ENCODE data around the gene OPN1MW2.
"Not testable (repeated sequence)": the region's sequence is repeated elsewhere in the genome, so short reads cannot be mapped to it uniquely, and the experiment has no call there.

The OPN1MW2 gene

DNA sequence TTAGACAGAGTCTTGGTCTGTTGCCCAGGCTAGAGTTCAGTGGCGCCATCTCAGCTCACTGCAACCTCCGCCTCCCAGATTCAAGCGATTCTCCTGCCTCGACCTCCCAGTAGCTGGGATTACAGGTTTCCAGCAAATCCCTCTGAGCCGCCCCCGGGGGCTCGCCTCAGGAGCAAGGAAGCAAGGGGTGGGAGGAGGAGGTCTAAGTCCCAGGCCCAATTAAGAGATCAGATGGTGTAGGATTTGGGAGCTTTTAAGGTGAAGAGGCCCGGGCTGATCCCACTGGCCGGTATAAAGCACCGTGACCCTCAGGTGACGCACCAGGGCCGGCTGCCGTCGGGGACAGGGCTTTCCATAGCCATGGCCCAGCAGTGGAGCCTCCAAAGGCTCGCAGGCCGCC lies at the start of gene OPN1MW2:
Gene OPN1MW2, plus strand, starts transcription at position 301 of the 400 bp plus-strand sequence. Its CDS starts 60 bp downstream, at position 361.
- not testable (repeated sequence) for DNase-seq

DNA sequence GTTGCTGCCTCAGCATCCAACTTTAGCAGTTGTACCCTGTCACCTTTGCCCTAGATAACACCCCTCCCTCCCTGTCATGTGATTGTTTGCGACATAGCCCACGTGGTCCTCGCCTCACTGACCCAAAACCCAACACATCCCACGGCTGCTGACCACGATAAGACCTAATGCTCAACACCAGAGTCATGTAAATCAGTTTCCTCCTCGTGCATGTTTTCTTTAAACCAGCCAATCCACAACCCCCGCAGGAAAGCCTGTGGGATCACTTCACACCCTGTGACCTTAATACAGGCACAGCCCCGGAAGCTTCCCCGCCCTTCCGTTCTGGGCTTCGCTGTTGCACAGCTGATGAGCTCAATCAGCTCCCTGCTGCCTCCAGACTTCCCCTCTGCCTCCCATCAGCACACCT lies 47.0 kb upstream of the OPN1MW2 start:
- DNase-seq, result not testable (repeated sequence)

DNA sequence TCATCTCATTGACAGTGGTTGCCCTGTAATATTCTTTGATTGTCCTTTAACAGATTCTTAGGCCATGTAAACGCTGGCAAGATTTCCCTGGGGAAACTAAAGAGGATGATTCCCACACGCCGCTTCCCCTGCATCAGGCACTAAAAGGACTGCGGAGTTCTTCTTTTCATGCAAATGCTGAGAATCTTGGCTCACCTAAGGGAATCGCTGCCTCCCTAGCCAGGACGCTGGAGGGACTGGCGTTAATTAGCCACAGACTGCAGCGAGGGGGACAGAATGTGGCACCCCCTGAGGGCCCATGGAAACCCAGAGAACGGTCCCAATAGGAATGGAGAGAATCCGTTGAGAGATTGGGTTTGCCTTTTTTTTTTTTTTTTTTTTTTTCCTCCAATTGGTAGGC lies 45.2 kb upstream of the OPN1MW2 start:
- not testable (repeated sequence) for DNase-seq

DNA sequence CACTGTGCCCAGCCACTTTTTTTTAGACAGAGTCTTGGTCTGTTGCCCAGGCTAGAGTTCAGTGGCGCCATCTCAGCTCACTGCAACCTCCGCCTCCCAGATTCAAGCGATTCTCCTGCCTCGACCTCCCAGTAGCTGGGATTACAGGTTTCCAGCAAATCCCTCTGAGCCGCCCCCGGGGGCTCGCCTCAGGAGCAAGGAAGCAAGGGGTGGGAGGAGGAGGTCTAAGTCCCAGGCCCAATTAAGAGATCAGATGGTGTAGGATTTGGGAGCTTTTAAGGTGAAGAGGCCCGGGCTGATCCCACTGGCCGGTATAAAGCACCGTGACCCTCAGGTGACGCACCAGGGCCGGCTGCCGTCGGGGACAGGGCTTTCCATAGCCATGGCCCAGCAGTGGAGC lies 37.3 kb upstream of the OPN1MW2 start, which contains the start of gene OPN1MW:
Gene OPN1MW, plus strand, starts transcription at position 301 of the 400 bp plus-strand sequence. Its CDS starts 82 bp downstream, at position 383.
- not testable (repeated sequence) for DNase-seq

DNA sequence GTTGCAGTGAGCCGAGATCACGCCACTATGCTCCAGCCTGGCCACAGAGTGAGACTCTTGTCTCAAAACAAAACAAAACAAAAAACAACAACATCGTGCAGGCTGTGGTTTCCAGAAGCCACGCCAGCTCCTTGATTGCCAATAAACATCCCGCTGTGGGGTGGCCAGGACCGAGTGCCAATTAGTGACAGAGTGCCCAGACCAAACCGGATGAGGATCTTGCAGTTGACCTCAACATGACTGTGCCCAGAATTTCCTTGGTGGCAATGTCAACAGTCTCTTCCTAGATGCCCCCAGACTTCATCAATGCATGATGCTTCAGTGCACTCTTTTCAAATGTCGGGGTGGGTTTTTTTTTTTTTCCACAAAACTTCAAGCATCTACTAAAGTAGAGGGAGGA lies 35.8 kb upstream of the OPN1MW2 start:
- DNase-seq, result not testable (repeated sequence)

DNA sequence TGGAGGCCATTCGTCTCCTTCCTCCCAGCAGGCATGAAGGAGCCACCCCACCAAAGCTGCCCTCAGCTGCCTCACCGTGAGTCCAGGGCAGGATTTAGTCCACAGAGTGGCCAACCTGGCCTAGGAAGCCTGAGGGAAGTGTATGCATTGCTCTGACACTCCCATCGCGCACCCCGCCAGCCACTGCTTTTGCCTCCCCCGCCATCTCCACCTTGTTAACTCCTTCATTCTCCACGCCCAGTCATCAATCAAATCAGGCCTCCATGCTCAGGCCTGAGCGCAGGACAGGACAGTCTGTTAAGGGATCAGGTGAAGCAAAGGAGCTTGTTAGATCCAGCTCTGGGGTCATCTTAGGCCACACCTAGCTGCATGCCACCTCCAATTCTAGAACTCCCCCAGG lies 26.7 kb upstream of the OPN1MW2 start:
- not testable (repeated sequence) for DNase-seq

DNA sequence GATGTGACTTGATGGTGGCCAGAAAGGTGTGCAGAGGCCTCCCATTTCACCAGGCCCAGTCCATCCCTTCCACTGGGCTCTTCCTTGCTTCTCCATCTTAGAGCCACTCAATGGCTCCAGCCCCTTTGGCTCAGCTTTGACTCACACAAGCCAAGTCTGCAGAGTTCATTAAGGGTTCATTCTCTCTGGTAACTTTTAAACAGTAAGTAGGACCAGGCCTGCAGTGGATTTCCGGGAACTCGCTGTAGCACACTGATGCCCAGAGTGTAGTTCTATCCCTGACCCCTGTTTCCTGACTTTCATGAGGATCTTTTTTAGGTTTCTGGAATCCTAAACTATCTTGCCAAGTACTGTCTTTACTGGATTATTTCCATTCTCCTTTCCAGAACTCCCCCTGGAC lies 25.2 kb upstream of the OPN1MW2 start:
- DNase-seq, result not testable (repeated sequence)

DNA sequence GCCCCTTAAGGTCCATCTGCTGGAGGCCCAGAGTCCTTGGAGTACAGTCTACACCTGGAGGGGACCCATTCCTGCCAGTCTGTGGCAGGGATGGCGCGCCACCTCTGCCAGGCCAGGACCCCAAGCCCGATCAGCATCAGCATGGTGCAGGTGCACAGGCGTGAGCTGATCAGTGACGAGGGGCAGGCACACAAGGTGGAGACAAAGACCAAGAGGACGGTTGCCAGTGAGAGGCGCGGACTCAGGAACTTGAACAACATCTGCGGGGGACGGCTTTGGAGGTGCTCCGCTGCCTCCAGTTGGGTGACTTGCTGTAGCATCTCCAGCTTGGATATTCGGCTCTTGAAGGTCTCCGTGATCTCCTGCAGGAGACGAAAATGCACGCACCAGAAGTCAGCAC lies 23.1 kb upstream of the OPN1MW2 start:
- not testable (repeated sequence) for DNase-seq

DNA sequence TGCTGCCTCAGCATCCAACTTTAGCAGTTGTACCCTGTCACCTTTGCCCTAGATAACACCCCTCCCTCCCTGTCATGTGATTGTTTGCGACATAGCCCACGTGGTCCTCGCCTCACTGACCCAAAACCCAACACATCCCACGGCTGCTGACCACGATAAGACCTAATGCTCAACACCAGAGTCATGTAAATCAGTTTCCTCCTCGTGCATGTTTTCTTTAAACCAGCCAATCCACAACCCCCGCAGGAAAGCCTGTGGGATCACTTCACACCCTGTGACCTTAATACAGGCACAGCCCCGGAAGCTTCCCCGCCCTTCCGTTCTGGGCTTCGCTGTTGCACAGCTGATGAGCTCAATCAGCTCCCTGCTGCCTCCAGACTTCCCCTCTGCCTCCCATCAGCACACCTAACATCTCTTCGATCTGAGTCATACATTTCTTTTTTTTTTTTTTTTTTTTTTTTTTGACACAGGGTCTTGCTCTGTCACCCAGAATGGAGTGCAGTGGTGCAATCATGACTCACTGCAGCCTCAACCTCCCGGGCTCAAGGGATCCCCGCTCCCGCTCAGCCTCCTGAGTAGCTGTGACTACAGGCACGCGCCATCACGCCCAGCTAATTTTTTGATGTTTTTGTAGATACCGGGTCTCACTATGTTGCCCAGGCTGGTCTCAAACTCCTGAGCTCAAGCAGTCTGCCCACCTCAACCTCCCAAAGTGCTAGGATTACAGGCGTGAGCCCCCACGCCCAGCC lies 9.7 kb upstream of the OPN1MW2 start:
- not testable (repeated sequence) for DNase-seq

DNA sequence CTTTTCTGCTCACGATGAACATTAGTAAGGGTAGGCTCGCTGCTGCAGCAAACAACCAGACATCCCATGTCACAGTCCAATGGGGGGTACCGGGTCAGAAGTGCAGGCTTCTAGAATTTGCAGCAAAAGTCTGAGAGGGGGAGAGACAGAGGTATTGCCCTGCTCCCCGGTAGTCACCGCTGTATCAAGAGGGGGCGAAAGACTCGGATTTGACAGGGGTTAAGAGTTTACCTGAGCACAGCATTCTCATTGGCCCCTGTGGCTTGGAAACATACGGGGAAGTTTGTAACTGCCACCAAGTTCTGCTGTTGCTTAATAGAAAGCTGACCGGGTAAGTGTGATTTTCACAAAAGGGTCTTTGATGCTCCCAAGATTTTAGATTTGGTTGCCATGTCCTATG lies 8.5 kb upstream of the OPN1MW2 start:
- not testable (repeated sequence) for DNase-seq

DNA sequence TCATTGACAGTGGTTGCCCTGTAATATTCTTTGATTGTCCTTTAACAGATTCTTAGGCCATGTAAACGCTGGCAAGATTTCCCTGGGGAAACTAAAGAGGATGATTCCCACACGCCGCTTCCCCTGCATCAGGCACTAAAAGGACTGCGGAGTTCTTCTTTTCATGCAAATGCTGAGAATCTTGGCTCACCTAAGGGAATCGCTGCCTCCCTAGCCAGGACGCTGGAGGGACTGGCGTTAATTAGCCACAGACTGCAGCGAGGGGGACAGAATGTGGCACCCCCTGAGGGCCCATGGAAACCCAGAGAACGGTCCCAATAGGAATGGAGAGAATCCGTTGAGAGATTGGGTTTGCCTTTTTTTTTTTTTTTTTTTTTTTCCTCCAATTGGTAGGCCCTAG lies 8.1 kb upstream of the OPN1MW2 start:
- not testable (repeated sequence) for DNase-seq

DNA sequence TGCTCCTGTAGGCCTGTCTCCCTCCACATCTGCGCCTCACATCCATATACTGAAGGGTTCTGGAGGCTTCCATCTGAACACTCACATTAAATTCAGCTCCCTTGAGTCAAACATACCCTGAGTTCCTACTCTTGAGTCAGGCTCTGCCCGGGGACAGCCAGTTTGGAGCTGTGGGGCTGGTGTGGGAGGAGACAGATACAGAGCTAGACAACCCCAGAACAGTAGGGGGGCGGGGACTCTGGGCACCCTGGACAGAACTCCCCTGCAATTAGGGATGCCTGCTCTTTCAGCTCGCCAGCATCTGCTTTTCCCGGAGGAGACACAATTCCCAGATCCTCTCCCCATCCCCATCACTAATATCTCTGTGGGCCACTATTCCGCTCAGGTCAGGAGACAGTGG lies 5.7 kb downstream of the OPN1MW2 start:
- not testable (repeated sequence) for DNase-seq

DNA sequence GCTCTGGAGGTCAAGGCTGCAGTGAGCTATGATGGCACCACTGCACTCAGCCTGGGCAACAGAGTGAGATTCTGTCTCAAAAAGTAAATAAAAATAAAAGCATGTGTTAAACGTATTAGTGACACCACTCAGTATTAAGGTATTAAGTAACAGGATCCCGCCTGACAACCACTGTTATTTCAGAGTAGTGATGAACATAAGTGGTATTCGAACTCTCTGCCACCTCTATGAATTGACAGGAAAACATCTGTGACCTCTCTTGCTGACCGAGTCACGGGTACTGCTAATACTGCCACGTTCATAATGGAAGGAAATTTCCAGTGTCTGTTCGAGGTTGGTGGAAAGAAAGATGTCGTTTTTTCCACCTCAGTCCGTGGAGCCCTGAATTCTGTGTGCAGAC lies 7.2 kb downstream of the OPN1MW2 start:
- DNase-seq, result not testable (repeated sequence)

DNA sequence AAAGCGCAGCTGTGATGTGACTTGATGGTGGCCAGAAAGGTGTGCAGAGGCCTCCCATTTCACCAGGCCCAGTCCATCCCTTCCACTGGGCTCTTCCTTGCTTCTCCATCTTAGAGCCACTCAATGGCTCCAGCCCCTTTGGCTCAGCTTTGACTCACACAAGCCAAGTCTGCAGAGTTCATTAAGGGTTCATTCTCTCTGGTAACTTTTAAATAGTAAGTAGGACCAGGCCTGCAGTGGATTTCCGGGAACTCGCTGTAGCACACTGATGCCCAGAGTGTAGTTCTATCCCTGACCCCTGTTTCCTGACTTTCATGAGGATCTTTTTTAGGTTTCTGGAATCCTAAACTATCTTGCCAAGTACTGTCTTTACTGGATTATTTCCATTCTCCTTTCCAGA lies 11.9 kb downstream of the OPN1MW2 start:
- not testable (repeated sequence) for DNase-seq

DNA sequence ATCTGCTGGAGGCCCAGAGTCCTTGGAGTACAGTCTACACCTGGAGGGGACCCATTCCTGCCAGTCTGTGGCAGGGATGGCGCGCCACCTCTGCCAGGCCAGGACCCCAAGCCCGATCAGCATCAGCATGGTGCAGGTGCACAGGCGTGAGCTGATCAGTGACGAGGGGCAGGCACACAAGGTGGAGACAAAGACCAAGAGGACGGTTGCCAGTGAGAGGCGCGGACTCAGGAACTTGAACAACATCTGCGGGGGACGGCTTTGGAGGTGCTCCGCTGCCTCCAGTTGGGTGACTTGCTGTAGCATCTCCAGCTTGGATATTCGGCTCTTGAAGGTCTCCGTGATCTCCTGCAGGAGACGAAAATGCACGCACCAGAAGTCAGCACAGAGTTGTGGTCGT lies 14.1 kb downstream of the OPN1MW2 start:
- DNase-seq, result not testable (repeated sequence)

DNA sequence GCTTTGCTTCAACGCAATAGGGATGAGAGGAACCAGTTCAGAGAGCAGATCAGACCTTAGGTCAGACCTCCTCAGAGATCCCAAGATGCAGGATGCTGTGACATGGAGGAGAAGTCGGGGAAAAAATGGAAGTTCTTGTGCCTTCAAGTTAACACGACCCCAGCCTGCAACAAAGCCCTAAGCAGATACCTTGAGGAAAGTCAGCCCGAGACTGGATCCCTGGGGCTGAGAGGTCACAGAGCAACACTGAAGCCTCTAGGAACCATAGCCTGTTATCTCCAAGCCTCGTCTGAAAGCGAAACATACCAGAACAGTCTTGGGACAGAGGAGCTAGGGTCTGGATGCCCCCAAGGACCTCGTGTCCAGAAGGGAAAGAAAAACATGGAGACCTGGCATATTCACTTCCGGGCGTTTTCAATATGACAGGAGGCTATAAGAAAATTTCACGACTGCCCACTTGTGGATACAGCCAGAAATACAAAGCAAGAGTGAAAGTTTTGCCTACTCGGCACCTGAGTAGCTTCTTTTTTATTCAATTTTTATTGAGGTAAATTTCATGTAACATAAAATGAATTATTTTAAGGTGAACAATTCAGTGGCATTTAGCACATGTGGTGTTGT lies 19.5 kb downstream of the OPN1MW2 start:
- DNase-seq, result not testable (repeated sequence)

DNA sequence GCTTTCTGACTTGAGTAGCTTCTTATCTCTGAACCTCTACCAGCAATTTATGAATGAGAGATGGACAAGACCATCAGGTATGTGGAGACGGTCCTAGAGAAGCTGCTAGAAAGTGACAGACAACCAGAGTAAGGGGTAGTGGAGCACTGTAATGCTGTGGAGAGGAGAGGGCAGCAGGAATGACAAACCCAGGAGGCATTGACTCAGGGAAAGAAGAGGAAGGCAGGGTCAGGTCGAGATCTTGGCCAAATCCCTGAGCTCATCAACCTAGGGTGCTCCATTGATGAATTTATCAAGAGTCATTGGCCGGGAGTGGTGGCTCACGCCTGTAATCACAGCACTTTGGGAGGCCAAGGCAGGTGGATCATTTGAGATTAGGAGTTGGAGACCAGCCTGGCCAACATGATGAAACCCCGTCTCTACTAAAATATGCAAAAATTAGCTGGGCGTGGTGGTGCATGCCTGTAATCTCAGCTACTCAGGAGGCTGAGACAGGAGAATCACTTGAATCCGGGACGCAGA lies 20.5 kb downstream of the OPN1MW2 start:
- not testable (repeated sequence) for DNase-seq

DNA sequence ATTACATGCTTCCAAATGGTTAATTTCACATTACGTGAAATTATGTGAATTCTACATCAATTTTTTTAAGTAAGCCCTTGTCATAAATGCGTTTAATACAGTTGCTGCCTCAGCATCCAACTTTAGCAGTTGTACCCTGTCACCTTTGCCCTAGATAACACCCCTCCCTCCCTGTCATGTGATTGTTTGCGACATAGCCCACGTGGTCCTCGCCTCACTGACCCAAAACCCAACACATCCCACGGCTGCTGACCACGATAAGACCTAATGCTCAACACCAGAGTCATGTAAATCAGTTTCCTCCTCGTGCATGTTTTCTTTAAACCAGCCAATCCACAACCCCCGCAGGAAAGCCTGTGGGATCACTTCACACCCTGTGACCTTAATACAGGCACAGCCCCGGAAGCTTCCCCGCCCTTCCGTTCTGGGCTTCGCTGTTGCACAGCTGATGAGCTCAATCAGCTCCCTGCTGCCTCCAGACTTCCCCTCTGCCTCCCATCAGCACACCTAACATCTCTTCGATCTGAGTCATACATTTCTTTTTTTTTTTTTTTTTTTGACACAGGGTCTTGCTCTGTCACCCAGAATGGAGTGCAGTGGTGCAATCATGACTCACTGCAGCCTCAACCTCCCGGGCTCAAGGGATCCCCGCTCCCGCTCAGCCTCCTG lies 28.0 kb downstream of the OPN1MW2 start:
- DNase-seq, result not testable (repeated sequence)

DNA sequence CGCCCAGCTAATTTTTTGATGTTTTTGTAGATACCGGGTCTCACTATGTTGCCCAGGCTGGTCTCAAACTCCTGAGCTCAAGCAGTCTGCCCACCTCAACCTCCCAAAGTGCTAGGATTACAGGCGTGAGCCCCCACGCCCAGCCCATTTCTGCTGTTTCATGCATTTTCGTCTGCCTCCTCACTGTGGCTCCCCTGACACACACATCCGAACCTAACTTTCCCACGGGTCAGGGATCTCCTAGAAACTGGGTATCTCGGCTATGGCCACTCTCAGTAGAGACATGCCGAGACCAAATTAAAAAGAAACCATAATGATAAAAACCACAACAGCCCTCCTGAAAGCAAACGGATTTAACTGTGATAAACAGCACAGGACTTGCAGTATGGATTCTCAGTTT lies 28.5 kb downstream of the OPN1MW2 start:
- DNase-seq, result not testable (repeated sequence)

DNA sequence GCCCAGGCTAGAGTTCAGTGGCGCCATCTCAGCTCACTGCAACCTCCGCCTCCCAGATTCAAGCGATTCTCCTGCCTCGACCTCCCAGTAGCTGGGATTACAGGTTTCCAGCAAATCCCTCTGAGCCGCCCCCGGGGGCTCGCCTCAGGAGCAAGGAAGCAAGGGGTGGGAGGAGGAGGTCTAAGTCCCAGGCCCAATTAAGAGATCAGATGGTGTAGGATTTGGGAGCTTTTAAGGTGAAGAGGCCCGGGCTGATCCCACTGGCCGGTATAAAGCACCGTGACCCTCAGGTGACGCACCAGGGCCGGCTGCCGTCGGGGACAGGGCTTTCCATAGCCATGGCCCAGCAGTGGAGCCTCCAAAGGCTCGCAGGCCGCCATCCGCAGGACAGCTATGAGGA lies 37.7 kb downstream of the OPN1MW2 start, which contains the start of gene OPN1MW3:
Gene OPN1MW3, plus strand, starts transcription at position 301 of the 400 bp plus-strand sequence. Its CDS starts 38 bp downstream, at position 339.
- DNase-seq, result not testable (repeated sequence)

DNA sequence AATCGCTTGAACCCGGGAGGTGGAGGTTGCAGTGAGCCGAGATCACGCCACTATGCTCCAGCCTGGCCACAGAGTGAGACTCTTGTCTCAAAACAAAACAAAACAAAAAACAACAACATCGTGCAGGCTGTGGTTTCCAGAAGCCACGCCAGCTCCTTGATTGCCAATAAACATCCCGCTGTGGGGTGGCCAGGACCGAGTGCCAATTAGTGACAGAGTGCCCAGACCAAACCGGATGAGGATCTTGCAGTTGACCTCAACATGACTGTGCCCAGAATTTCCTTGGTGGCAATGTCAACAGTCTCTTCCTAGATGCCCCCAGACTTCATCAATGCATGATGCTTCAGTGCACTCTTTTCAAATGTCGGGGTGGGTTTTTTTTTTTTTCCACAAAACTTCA lies 39.2 kb downstream of the OPN1MW2 start:
- not testable (repeated sequence) for DNase-seq

DNA sequence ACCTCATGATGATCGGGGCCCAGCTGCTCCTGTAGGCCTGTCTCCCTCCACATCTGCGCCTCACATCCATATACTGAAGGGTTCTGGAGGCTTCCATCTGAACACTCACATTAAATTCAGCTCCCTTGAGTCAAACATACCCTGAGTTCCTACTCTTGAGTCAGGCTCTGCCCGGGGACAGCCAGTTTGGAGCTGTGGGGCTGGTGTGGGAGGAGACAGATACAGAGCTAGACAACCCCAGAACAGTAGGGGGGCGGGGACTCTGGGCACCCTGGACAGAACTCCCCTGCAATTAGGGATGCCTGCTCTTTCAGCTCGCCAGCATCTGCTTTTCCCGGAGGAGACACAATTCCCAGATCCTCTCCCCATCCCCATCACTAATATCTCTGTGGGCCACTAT lies 43.5 kb downstream of the OPN1MW2 start:
- not testable (repeated sequence) for DNase-seq

DNA sequence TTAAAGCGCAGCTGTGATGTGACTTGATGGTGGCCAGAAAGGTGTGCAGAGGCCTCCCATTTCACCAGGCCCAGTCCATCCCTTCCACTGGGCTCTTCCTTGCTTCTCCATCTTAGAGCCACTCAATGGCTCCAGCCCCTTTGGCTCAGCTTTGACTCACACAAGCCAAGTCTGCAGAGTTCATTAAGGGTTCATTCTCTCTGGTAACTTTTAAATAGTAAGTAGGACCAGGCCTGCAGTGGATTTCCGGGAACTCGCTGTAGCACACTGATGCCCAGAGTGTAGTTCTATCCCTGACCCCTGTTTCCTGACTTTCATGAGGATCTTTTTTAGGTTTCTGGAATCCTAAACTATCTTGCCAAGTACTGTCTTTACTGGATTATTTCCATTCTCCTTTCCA lies 49.7 kb downstream of the OPN1MW2 start:
- DNase-seq, result not testable (repeated sequence)

Data from NK-92 treated with Interleukin-12 subunit alpha and Interleukin-12 subunit beta, amount 100 ng/mL, for 24 hours (cell line).